Gastrocnemius medialis (tissue), 4 donors: ENCODE results near the gene MXRA8. TPM values are rescaled to one million over a fixed set of nuclear protein-coding genes. Genes with fewer than 3 reads are reported as not detected.
"Not testable (repeated sequence)": the region's sequence is repeated elsewhere in the genome, so short reads cannot be mapped to it uniquely, and the experiment has no call there.

Source experiments
- ATAC-seq, 2 donors: fragments of 150-250 bp; one replicate each; pipeline ENCODE4 v1.9.1; 2016
- DNase-seq, 2 donors: peaks; one replicate each; pipeline ENCODE4 v3.0.0-alpha.2; 2019
- H3K27ac ChIP-seq, 4 donors: fragments of 200-600 bp; sonication (generic); 1 replicate in 1 of 4; 2 replicates in 3 of 4; pipeline ENCODE4 v1.5.1; 2016 to 2018; ENCODE audit warnings: mild to moderate bottlenecking in 2 of 4, moderate library complexity in 1 of 4
- H3K27me3 ChIP-seq, 3 donors: fragments of 200-600 bp; sonication (generic) in 2 of 3; 1 replicate in 1 of 3; 2 replicates in 2 of 3; pipeline versions ENCODE4 v1.5.1 to v1.6.0; 2016 to 2019; ENCODE audit warnings: mild to moderate bottlenecking in 1 of 3, moderate library complexity in 1 of 3
- H3K36me3 ChIP-seq, 2 donors: fragments of 200-600 bp; sonication (generic) in 1 of 2; one replicate each; pipeline ENCODE4 v1.5.1; 2017 to 2018
- H3K4me1 ChIP-seq, 2 donors: fragments of 200-600 bp; sonication (generic) in 1 of 2; one replicate each; pipeline ENCODE4 v1.5.1; 2016 to 2017; ENCODE audit warnings: mild to moderate bottlenecking in 2 of 2
- H3K4me3 ChIP-seq, 4 donors: fragments of 200-600 bp; sonication (generic) in 3 of 4; 1 replicate in 1 of 4; 2 replicates in 3 of 4; pipeline ENCODE4 v1.5.1; 2016 to 2019; ENCODE audit warnings: mild to moderate bottlenecking in 2 of 4
- H3K9me3 ChIP-seq, 3 donors: fragments of 200-600 bp; sonication (generic) in 2 of 3; 1 replicate in 1 of 3; 2 replicates in 2 of 3; pipeline ENCODE4 v1.5.1; 2016 to 2019
- POLR2A ChIP-seq, 2 donors: fragments of 450-650 bp; IDR thresholded peaks; one replicate each; pipeline ENCODE4 v1.6.1; 2017; ENCODE audit warnings: antibody characterized with exemption in 2 of 2, mild to moderate bottlenecking in 2 of 2, moderate library complexity in 2 of 2
- in situ Hi-C, 4 donors: fragments of 200-750 bp; cut with MboI; loops; one replicate each; pipeline versions ENCODE4 v1.15.0 to v1.8.0; 2017; ENCODE audit warnings: low sequenced_read_pairs in 4 of 4
- intact Hi-C: fragments of 100-400 bp; cut with DNase I; formaldehyde crosslinking; loops from one replicate; pipeline ENCODE4 v1.15.1; 2023; ENCODE audit warnings: low total_unique reads
- total RNA-seq, 4 donors: library from RNA; depleted of rRNA; stranded (reverse); fragments of >200 nt; gene quantifications; one replicate each; pipeline versions ENCODE4 v1.1.0 to v1.2.3, GENCODE V29; 2016
- TF ChIP-seq, protein P1 (sequence below), 5 experiments: fragments of 450-650 bp in 3 of 5; fragments of 200-600 bp in 2 of 5; sonication (generic) in 2 of 5; IDR thresholded peaks in 4 of 5; conservative IDR thresholded peaks in 1 of 5; 1 replicate in 4 of 5; 2 replicates in 1 of 5; pipeline ENCODE4 v1.5.1; 2016 to 2019; ENCODE audit warnings: antibody characterized with exemption in 5 of 5, mild to moderate bottlenecking in 3 of 5, moderate library complexity in 3 of 5

MXRA8 gene
- total RNA-seq, 4 donors from 2014 or later, result 13.9 to 41.9 (median 34.2) TPM

DNA sequence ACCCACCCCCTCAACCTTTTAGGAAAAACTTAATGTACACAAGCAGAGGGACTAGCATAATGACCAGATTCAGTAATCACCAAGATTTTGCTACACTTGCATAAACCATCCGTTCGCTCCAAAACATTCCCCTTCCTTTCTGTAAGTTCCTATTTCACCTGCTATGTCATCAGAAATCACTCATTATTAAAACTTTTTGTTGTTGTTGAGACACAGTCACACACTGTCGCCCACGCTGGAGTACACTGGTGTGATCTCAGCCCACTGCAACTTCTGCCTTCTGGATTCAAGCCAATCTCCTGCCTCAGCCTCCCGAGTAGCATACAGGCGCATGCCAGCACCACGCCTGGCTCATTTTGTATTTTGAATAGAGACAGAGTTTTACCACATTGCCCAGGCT is 45.3 kb upstream of the MXRA8 start:
- Histone ChIP-seq H3K36me3 (peaks cover 0 to 28% of the 10 kb centered on the region in 2 donors), H3K27me3 (no peaks in the 10 kb centered on the region), H3K27ac (no peak overlapping the region), H3K4me1 (peaks cover 38 to 43% of the 10 kb centered on the region in 2 donors), H3K4me3 (no peak overlapping the region), H3K9me3 (no peaks in the 10 kb centered on the region)
- DNase-seq, result no peak
- intact Hi-C loops, result no loop called here
- no peak for ATAC-seq
- TF ChIP-seq, protein P1, sequence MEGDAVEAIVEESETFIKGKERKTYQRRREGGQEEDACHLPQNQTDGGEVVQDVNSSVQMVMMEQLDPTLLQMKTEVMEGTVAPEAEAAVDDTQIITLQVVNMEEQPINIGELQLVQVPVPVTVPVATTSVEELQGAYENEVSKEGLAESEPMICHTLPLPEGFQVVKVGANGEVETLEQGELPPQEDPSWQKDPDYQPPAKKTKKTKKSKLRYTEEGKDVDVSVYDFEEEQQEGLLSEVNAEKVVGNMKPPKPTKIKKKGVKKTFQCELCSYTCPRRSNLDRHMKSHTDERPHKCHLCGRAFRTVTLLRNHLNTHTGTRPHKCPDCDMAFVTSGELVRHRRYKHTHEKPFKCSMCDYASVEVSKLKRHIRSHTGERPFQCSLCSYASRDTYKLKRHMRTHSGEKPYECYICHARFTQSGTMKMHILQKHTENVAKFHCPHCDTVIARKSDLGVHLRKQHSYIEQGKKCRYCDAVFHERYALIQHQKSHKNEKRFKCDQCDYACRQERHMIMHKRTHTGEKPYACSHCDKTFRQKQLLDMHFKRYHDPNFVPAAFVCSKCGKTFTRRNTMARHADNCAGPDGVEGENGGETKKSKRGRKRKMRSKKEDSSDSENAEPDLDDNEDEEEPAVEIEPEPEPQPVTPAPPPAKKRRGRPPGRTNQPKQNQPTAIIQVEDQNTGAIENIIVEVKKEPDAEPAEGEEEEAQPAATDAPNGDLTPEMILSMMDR (IDR thresholded peaks at IDR 0.05 in 4 of 5, conservative IDR thresholded peaks at IDR 0.05 in 1 of 5), result no peak
- TF ChIP-seq POLR2A (IDR thresholded peaks at IDR 0.05), result no peak
- in situ Hi-C loops, result no loop called here

DNA sequence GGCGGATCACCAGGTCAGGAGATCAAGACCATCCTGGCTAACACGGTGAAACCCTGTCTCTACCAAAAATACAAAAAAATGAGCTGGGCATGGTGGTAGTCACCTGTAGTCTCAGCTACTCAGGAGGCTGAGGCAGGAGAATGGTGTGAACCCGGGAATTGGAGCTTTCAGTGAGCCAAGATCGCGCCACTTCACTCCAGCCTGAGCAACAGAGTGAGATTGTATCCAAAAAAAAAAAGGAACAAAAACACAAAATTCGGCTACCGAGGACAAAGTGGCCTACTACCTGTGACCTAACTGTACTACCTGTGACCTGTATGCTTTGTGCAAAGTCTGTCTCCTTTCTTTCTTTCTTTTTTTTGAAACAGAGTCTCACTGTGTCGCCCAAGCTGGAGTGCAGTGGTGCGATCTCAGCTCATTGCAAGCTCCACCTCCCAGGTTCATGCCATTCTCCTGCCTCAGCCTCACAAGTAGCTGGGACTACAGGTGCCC is 44.6 kb upstream of the MXRA8 start:
- DNase-seq, in situ Hi-C loops, H3K4me3 ChIP-seq, intact Hi-C loops, H3K27me3 ChIP-seq, H3K9me3 ChIP-seq, ATAC-seq: not testable (repeated sequence)
- H3K27ac ChIP-seq, result peak overlapping the region in 1 of 4 donors; percentile 60
- peaks cover 0 to 31% of the 10 kb centered on the region in 2 donors for H3K36me3 ChIP-seq
- H3K4me1 ChIP-seq, result peaks cover 35 to 42% of the 10 kb centered on the region in 2 donors

DNA sequence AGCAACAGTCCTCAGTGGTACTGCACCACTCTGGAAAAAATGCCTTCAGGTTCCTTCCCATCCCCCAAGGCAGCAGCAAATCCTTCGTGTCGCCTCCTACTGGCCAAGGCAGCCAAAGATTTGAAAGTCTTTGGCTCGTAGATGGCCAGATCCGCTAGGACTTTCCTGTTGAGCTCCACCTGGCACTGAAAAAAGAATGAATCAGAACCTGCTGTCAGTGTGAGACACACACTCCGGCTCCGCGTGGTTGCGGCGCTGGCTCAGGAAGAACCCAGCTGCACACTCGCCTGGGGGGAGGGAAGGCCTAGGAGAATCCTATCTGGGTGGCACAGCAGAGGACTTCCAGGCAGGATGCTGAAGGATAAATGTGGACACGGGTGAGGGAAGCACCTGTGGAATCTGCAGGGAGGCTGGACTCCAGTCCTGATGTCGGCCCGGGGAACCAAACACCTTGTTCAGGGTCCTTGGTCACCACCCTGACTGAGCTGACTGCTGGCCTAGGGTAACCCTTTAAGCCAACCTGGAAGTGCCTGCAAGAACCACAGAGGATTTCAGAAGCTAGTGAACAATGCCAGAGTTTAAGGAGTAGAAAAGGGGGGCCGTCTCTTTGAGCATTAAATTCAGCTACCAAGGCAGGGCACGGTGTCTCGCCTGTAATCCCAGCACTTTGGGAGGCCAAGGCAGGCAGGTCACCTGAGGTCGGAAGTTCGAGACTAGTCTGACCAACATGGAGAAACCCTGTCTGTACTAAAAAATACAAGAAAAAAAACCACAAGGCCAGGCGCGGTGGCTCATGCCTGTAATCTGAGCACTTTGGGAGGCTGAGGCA is 43.9 kb upstream of the MXRA8 start:
- ATAC-seq (no peak), DNase-seq (peak in 1 of 2 donors; percentile 67)
- Histone ChIP-seq H3K27me3 (no peaks in the 10 kb centered on the region), H3K36me3 (peaks cover 0 to 38% of the 10 kb centered on the region in 2 donors), H3K27ac (peak overlapping the region in 1 of 4 donors; percentile 60), H3K9me3 (no peaks in the 10 kb centered on the region), H3K4me3 (no peak overlapping the region), H3K4me1 (peaks cover 39 to 44% of the 10 kb centered on the region in 2 donors)
- intact Hi-C loops, result no loop called here
- TF ChIP-seq, protein P1 (IDR thresholded peaks at IDR 0.05 in 4 of 5, conservative IDR thresholded peaks at IDR 0.05 in 1 of 5), result peak in 2 of 5 experiments; percentile 7 to 18
- no peak for TF ChIP-seq POLR2A (IDR thresholded peaks at IDR 0.05)
- in situ Hi-C loops, result no loop called here

DNA sequence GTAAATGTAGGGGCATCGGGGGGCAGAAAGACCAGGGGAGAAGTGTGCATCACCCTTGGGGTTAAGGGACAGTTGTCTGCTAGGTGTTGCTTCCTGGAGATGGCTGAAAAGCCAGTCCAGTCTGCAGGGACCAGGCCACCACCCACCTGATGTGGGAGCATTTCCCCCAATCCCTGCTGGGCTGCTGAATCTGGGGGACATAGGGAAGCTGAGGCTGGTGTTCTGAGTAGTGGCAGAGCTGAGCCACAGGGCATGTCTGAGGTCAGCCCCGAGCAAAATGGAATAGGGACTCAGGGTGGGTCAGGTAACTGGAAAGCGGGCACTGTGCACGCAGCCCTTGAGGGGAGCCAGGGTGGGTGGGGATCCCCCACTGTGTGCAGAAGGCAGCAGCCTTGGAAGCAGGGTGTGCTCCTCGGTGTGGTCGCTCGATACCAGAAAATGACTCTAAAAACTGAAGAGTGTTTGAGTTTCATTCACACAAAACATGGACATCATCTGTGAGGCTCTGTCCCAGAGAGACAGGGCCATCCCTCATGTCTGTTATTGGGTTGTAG is 43.2 kb upstream of the MXRA8 start:
- DNase-seq (no peak), ATAC-seq (no peak)
- intact Hi-C loops (no loop called here), in situ Hi-C loops (no loop called here)
- Histone ChIP-seq H3K27me3 (no peaks in the 10 kb centered on the region), H3K9me3 (no peaks in the 10 kb centered on the region), H3K4me1 (peaks cover 42 to 46% of the 10 kb centered on the region in 2 donors), H3K36me3 (peaks cover 0 to 45% of the 10 kb centered on the region in 2 donors), H3K27ac (peak overlapping the region in 1 of 4 donors; percentile 93), H3K4me3 (no peak overlapping the region)
- TF ChIP-seq, protein P1 (IDR thresholded peaks at IDR 0.05 in 4 of 5, conservative IDR thresholded peaks at IDR 0.05 in 1 of 5), result no peak
- no peak for TF ChIP-seq POLR2A (IDR thresholded peaks at IDR 0.05)
